ENCODE results near the gene SEC11C. TPM values are rescaled to one million over a fixed set of nuclear protein-coding genes. Genes with fewer than 3 reads are reported as not detected.

SEC11C gene
- polyA plus RNA-seq, 1 donor: 9.0 TPM

GRCh38 chr18:59144483-59144882 lies 4.8 kb downstream of the SEC11C start:
- DNase-seq (ENCODE audit: low read depth): no peak

DNA sequence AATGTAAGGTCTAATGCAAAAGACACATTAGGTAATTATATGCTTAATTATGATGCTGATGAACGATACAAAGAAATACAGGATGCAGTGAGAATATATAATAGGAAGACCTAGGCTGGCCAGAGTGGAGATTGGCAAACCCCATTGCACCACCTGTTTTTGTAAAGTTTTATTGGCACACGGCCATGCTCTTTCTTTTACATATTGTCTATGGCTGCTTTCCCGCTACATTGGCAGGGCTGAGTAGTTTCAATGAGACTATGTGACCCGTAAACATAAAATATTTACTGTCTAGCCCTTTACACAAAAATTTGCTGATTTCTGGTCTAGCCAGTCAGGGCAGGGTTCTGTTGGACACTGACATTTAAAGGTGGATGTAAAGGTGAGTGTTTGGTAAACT lies 5.4 kb downstream of the SEC11C start:
- DNase-seq (ENCODE audit: low read depth): no peak

DNA sequence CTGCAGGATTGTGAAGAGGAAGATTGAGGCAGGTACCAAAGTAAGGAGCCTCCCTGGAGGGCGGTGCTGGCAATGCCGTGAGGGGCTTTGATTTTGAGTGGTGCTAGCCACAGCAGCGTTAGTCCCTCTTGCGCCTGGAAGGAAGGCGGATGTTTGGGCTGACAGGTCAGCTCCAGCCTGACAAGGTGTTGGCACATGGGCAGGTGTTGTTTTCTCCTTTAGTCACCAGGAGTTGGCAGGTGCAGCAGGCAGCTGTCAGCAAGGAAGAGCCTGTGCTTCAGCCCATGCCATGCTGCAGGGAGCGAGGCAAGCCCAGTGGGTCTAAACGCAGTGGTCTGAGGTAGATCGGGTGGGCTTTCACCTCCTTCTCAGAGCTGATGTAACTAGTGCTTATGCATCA lies 8.5 kb downstream of the SEC11C start:
- DNase-seq (ENCODE audit: low read depth): no peak

GRCh38 chr18:59149007-59149406 lies 9.3 kb downstream of the SEC11C start:
- DNase-seq (ENCODE audit: low read depth): no peak

DNA sequence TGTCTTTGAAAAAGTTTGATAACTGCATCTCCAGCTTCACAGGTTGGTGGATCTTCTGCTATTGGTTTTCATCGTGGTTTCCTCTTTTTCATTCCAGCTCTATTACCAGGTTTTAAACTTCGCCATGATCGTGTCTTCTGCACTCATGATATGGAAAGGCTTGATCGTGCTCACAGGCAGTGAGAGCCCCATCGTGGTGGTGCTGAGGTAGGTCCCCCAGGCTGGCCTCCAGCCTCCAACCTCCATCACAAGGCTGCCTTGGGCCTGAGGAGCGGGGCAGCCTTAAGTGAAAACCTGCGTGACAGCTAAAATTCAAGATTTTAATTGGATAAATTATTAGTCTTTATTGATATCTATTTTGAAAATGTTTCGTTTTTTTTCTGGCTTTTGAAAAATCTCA lies 9.7 kb downstream of the SEC11C start:
- DNase-seq (ENCODE audit: low read depth): no peak

GRCh38 chr18:59150236-59150635 lies 10.6 kb downstream of the SEC11C start:
- DNase-seq (ENCODE audit: low read depth): no peak

DNA sequence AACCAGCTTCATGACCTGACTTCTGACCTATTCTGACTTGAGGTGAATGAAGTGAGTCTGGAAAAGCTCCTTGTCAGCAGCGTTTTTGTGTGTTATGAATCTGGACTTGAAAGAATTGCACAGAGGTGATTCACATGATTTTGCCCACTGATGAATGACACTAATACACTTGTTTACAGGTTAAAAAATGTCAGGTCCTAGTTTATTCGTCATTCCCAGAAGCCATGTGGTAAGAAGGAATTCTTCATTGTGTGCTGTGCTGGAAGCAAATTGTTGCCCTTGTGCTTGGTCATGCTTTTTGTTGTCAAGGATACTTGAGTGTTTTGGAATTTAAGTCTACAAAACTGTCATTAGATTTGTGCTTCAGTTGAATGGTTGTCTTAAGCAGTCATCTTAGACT lies 15.5 kb downstream of the SEC11C start:
- DNase-seq (ENCODE audit: low read depth): no peak

DNA sequence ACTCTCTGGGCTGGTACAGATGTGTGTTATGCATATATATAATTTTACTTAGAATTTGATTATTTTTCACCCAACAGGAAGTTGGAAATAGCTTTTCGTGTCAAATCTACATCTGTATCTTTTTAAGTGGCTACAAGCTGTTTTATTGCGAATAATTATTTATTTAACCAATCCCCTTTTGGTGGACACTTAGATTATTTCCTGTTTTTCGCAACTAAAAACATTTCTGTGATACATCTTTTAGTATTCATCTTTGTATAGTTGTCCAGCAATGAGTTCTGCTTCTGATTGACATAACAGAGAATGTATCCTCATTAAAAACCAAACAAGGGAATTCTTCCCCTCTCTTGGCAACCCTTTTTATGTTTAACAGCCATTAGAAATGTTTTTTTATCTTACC lies 16.6 kb downstream of the SEC11C start:
- no peak for DNase-seq (ENCODE audit: low read depth)

DNA sequence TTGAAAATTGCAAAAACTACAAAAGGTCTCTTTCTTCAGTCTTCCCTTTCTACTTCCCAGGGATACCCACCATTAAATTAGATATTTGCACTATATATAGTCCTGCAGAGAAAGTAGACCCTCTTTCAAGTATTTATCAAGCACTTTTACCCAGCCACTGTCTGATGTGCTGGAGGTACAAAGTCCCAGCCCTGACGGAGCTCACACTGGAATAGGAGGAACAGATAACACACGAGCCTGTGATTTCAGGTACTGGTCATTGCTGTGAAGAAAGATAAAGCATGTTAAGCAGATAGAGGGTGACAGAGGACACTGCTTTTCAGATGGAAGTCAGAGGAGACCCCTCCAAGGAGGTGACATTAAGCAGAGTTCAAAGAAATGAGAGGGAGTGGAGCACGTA lies 19.6 kb downstream of the SEC11C start:
- no peak for DNase-seq (ENCODE audit: low read depth)

- no peak for DNase-seq (ENCODE audit: low read depth)
These were observed 20.3 kb downstream of the SEC11C start for GRCh38 chr18:59159986-59160385.

DNA sequence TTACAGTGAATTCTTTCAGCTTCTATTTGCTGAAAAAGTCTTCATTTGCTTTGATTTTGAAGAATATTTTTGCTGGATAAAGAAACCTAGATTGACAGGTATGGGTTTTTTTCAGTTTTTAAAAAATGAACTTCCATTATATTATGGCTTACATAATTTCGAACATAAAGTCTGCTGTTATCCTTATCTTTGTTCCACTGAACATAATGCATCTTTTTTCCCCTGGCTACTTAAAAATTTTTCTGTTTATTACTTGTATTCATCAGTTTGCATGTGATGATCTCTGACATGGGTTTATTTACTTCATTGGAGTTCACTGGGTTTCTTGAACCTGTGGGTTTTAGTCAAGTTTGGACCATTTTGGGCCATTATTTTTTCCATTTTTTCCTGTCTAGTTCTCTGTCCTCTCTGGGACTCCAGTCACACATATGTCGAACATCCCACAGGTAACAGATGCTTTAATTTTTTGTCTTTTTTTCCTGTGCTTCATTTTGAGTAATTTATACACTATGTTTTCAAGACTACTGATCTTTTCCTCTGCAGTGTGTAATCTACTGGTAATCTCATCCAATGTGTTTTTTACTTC lies 33.1 kb downstream of the SEC11C start:
- DNase-seq (ENCODE audit: low read depth): no peak

GRCh38 chr18:59177485-59177884 lies 37.8 kb downstream of the SEC11C start:
- DNase-seq (ENCODE audit: low read depth): no peak

DNA sequence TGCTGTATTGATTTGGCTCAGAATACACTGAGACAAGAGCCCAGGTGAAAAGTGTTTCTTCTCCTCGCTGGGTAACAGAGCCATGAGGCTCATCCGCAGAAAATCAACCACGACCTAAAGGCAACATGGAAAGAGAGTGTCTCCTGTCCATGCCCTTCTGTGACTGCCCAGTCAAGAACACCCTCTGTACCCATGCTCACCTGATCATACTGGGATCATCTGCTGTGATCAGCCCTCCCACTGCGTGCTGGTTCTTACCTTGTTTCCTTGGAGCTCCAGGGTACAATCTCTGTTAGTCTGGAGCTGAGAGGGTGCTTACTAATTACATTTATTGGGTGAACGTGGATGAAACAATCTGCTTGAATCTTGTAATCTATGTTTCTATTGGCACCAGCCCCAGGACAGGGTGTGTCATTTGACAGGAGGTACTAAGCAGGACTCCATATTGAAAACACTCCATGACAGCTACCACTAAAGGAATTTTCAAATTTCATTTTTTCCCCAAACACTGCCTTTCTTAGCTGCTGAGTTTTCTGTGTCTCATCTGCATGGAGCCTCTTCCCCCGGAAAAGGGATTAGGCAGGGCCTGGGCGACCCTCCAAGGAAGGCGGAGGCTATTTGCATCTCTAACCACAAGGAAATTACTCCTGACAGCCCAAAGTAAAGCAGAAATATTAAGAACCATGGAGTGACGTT lies 40.6 kb downstream of the SEC11C start:
- no peak for DNase-seq (ENCODE audit: low read depth)

- no peak for DNase-seq (ENCODE audit: low read depth)
These were observed 43.0 kb downstream of the SEC11C start for GRCh38 chr18:59182673-59183072.

GRCh38 chr18:59189008-59189407 lies 49.3 kb downstream of the SEC11C start:
- DNase-seq (ENCODE audit: low read depth): no peak

DNA sequence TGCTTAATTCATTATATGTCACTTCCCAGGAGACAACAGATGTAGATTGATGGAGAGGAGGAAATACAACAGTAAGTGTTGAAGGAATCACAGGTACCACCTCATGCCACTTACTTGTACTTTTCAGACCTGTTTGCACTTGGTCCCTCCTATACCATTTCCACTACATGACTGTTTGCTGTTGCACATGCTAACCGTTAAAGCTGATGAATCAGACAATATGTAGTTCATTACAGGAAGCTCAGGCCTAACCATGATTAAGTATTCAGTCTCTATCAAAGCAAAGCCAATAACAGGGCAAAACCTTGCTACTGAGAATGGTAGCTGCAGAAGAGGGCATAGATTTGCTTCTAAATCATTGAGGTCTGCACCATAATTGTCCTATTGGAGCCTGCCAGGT lies 50.1 kb downstream of the SEC11C start:
- DNase-seq (ENCODE audit: low read depth): no peak

DNA sequence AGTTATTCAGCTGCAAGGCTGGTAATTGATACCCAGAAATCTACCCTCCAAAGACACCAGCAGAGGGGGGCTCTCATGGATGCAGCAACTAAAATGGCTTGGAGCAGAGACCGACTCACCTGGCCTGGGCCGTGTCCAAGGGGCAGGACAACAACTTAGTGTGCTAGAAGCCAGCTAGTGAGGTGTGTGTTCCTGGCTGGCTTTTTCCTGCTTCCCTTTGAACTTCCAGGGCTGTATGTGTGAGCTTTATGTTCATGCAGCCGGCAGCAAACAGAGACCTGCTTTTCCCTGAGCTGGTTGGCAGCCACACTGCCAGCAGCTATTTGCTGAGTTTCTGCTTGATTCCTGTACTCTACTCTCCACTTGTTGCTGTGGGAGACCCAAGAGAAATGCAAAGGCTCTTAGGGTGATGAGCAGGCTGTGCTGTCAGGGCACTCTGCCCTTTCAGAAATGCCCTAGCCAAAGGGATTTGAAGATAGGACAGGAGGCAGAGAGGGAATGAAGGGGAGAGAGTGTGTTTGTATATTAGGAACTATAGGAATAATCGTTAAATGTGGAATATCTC lies 56.6 kb downstream of the SEC11C start:
- no peak for DNase-seq (ENCODE audit: low read depth)

GRCh38 chr18:59197636-59198035 lies 58.0 kb downstream of the SEC11C start:
- DNase-seq (ENCODE audit: low read depth): no peak

GRCh38 chr18:59198215-59198614 lies 58.5 kb downstream of the SEC11C start:
- DNase-seq (ENCODE audit: low read depth): no peak

GRCh38 chr18:59200787-59201186 lies 61.1 kb downstream of the SEC11C start:
- DNase-seq (ENCODE audit: low read depth): no peak

DNA sequence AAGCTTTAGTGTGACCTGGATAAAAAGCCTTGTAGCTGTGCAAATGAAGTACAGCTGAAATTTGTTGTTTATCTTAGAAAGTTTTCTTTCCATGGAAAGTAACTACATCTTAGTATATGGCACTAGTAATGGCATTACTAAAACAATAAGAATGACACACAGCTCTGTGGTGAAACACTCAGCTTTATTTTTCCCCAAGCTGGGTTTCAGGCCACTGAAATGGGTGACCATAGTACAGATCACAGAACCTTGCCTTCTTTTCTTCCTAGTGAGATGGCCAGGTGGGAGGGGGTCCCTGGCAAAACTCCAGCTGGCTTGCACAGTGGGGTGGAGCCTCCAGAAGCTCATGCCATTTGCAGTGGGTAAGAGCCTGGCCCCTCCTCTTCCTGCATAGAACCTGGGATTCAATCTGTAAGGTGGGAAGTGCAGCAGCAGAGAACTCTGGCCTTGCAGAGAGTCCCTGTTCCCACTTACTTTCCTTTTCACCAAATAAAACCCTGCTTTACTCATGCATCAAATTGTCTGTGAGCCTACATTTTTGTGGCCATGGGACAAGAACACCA lies 62.7 kb downstream of the SEC11C start:
- DNase-seq (ENCODE audit: low read depth): no peak

DNA sequence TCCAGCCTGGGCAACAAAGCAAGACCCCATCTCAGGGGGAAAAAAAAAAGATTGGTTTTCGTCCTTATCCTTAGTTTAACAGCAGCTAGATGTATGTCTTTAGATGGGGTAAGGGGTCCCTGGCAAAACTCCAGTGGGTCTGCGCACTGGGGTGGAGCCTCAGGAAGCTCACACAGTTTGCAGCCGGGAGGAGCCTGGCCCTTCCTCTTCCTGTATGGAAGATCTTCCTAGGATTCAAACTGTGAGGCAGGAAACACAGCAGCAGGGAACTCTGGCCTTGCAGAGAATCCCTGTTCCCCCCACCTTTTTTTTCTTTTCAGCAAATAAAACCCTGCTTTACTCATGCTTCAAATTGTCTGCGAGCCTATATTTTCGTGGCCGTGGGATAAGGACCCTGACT lies 67.8 kb downstream of the SEC11C start:
- no peak for DNase-seq (ENCODE audit: low read depth)

Data from forelimb muscle (tissue), 1 donor.